Vagina (tissue), 2 donors: ENCODE measurements around the gene HIBCH.

Source experiments
- POLR2A ChIP-seq, 2 donors: fragments of 450-650 bp; IDR thresholded peaks; one replicate each; pipeline ENCODE4 v1.6.1; 2017; ENCODE audit warnings: antibody characterized with exemption in 2 of 2, mild to moderate bottlenecking in 2 of 2, moderate library complexity in 2 of 2
- TF ChIP-seq, protein P1 (sequence below), 3 experiments: fragments of 450-650 bp in 2 of 3; fragments of 200-600 bp in 1 of 3; sonication (generic) in 1 of 3; IDR thresholded peaks; one replicate each; pipeline ENCODE4 v1.5.1; 2017 to 2019; ENCODE audit warnings: antibody characterized with exemption in 3 of 3, mild to moderate bottlenecking in 2 of 3, moderate library complexity in 2 of 3

DNA sequence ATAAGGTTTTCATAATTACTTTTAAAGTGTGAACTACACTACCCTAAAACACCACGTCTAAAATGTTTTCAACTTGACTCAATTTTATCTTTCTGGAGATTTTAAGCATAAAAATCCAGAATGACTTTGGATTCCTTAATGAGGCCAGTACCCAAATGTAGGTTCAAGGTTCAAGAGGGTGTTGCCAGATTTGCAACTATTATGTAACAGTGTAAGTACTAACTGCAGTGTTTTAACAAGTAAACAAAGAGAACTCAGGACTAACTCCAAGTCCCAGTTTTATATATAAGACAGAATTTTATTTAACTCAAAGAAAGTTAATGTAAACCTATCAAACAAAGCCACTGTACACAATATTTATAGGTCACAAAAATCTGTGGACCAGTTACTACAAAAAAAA is 5.7 kb downstream of the HIBCH start:
- TF ChIP-seq, protein P1, sequence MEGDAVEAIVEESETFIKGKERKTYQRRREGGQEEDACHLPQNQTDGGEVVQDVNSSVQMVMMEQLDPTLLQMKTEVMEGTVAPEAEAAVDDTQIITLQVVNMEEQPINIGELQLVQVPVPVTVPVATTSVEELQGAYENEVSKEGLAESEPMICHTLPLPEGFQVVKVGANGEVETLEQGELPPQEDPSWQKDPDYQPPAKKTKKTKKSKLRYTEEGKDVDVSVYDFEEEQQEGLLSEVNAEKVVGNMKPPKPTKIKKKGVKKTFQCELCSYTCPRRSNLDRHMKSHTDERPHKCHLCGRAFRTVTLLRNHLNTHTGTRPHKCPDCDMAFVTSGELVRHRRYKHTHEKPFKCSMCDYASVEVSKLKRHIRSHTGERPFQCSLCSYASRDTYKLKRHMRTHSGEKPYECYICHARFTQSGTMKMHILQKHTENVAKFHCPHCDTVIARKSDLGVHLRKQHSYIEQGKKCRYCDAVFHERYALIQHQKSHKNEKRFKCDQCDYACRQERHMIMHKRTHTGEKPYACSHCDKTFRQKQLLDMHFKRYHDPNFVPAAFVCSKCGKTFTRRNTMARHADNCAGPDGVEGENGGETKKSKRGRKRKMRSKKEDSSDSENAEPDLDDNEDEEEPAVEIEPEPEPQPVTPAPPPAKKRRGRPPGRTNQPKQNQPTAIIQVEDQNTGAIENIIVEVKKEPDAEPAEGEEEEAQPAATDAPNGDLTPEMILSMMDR (IDR thresholded peaks at IDR 0.05) = no peak
- TF ChIP-seq POLR2A (IDR thresholded peaks at IDR 0.05) = no peak
